ENCODE results near the gene NISCH.
A peak's percentile ranks its signal among the peaks of the same experiment; 100 is the strongest.

NISCH gene

GRCh38 chr3:52490035-52490938 is 34.9 kb downstream of the NISCH start:
- DNase-seq (ENCODE audit: low spot score), result no peak

DNA sequence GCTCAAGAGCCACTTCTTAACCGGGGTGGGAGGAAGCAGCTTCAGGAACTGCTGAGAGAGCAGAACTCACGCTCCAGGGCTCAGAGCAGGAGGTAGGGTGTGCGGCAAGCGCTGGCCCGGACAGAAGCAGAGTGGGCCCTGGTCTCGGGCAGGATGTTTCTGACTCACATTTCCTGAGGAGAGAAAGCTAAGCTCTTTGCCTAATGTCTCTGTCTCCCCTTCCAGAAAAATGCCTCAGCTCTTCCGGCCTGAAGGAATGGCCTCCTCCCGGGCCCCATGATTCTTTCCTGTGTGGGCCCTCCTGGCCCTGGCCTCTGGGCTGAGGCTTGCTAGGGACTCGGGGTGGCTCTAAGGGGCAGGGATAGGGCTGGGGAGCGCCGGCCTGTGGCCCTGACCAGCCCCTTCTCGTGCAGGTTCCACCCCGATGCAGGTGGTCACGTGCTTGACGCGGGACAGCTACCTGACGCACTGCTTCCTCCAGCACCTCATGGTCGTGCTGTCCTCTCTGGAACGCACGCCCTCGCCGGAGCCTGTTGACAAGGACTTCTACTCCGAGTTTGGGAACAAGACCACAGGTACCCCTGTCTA is 35.6 kb downstream of the NISCH start:
- peak; percentile 23 for DNase-seq (ENCODE audit: low spot score)

- no peak for DNase-seq (ENCODE audit: low spot score)
Observed at GRCh38 chr3:52492059-52492458, 36.7 kb downstream of the NISCH start.

GRCh38 chr3:52493232-52494017 is 38.0 kb downstream of the NISCH start:
- DNase-seq (ENCODE audit: low spot score), result no peak

DNA sequence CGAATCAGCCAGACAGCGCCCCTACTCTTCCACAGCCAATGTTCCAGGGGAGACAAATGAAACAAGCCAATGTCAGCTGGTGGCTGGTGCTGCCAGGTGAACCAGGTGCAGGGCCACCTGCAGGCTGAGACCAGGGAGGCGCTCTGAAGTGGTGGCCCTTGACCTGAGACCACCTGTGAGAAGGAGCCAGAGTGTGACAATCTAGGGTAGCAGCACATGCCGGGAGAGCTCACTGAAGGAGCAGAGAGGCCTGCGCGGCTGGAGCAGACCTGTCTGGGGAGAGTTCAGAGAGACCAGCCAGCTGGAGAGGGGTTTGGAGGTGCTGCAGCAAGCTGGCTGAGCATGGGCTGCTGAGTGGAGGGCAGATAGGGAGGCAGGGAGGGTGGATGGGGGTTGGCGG is 39.0 kb downstream of the NISCH start:
- no peak for DNase-seq (ENCODE audit: low spot score)

DNA sequence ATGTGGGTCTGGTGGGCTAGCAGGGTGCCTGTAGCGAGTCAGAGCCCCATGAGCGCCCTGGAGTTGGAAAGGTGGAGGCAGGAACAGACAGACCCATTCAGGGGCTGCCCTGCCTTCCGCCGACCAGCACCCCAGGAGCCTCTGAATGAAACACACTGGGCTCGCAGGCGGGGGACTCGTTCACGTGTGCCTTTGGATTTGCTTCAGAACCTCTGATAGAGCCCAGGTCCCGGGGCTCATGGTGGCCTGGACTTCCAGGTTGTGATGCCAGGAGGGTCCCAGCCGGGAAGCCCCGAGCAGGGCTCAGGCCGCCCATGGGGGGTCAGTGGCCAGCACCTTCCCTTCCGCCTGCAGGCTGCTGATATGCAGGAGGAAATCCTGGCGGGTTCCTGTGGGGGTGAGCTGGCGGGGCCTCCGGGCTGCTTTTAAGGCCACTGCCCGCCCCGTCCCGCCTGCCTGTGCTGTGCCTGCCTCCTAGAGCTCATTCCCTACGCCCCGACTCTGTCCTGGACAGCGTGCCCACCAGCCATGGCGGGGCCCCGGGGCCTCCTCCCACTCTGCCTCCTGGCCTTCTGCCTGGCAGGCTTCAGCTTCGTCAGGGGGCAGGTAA is 39.6 kb downstream of the NISCH start, which contains the start of gene STAB1:
Gene STAB1, plus strand, starts transcription at position 453 of the 610 bp plus-strand sequence. Its CDS starts 76 bp downstream, at position 529.
- no peak for DNase-seq (ENCODE audit: low spot score)

- DNase-seq (ENCODE audit: low spot score), result no peak
Observed at GRCh38 chr3:52495777-52496602, 40.6 kb downstream of the NISCH start.

GRCh38 chr3:52498137-52499054 is 43.0 kb downstream of the NISCH start:
- peak; percentile 66 for DNase-seq (ENCODE audit: low spot score)

GRCh38 chr3:52501046-52501445 is 45.6 kb downstream of the NISCH start:
- no peak for DNase-seq (ENCODE audit: low spot score)

DNA sequence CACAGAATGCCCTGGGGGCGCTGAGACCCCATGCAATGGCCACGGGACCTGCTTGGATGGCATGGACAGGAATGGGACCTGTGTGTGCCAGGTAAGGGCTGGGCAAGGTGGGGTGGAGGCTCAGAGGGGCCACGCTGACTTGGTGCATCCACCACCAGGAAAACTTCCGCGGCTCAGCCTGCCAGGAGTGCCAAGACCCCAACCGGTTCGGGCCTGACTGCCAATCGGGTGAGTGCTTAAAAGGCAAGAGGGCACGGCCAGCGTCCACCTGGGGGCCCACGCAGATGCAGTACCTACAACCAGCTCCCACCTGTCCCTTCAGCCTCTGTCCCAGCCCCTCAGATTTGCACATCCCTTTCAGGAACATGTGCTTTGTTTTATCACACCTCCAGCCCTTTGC is 46.6 kb downstream of the NISCH start:
- no peak for DNase-seq (ENCODE audit: low spot score)

DNA sequence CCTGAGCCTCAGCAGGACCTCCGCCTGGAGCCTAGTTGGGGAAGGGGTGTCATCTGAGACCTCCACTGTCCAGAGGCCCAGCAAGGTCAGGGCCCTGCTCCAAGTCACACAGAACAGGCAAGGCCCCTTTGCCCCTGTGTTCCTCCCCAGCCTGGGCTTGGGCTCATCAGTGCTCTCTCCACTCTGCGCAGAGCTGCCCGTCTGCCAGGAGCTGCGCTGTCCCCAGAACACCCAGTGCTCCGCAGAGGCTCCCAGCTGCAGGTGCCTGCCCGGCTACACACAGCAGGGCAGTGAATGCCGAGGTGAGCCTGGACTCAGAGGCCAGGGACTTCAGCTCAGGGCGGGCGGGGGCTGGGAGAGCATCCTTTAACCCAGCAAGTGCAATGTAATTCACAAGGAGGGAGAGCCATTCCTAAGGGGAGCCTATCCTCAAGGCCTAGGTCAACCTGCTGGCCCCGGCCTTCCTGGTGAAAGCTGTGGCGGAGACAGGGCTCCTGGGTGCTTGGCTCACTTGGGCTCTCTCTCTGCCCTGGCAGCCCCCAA is 47.5 kb downstream of the NISCH start:
- DNase-seq (ENCODE audit: low spot score), result no peak

- DNase-seq (ENCODE audit: low spot score), result no peak
Observed at GRCh38 chr3:52503788-52504424, 48.5 kb downstream of the NISCH start.

DNA sequence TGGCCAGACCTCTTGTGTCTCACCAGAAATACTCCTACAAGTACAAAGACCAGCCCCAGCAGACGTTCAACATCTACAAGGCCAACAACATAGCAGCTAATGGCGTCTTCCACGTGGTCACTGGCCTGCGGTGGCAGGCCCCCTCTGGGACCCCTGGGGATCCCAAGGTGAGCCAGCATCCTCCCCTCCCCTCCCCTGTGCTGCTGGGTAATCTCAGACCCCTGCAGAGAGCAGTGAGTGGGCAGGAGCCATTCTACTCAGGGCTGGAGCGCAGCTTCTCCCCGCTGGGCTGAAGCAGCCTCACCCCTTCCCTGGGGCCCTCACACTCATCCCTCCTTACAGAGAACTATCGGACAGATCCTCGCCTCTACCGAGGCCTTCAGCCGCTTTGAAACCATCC is 49.6 kb downstream of the NISCH start:
- DNase-seq (ENCODE audit: low spot score), result no peak

GRCh38 chr3:52506266-52506966 is 51.0 kb downstream of the NISCH start:
- no peak for DNase-seq (ENCODE audit: low spot score)

- no peak for DNase-seq (ENCODE audit: low spot score)
Observed at GRCh38 chr3:52507359-52507758, 52.0 kb downstream of the NISCH start.

DNA sequence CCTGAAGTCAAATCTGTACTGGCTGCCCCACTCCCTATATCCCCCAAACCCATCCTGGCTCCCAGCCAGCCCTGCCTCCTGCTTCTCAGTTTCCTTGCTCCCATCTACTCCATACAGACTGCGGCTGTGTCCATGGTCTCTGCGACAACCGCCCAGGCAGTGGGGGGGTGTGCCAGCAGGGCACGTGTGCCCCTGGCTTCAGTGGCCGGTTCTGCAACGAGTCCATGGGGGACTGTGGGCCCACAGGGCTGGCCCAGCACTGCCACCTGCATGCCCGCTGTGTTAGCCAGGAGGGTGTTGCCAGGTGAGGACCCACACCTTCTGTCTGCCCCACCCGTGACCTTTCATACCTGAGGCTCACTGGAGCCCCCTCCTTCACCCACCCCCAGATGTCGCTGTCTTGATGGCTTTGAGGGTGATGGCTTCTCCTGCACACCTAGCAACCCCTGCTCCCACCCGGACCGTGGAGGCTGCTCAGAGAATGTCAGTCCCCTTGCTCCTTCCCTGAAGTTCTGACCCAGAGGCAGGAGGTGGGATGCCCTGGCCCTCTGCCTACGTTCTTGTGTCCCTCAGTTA is 54.4 kb downstream of the NISCH start:
- DNase-seq (ENCODE audit: low spot score), result no peak

- DNase-seq (ENCODE audit: low spot score), result no peak
Observed at GRCh38 chr3:52511509-52511908, 56.1 kb downstream of the NISCH start.

GRCh38 chr3:52512105-52512504 is 56.7 kb downstream of the NISCH start:
- no peak for DNase-seq (ENCODE audit: low spot score)
